Neural crest cell (in vitro differentiated cells): ENCODE results near the gene DCAF11. TPM values are rescaled to one million over a fixed set of nuclear protein-coding genes. Genes with fewer than 3 reads are reported as not detected.

ENCODE experiments used
- DNase-seq: peaks from one replicate; pipeline ENCODE4 v3.0.0; 2021; ENCODE audit warnings: low read depth, mixed read lengths, low spot score
- H3K27ac Mint-ChIP-seq: one replicate; pipeline ENCODE4 v1.8.0; 2021; ENCODE audit warnings: mild to moderate bottlenecking, mixed read lengths; ENCODE audit not compliant: unreplicated experiment
- H3K27me3 Mint-ChIP-seq: 2 replicates; pipeline ENCODE4 v1.8.0; 2021; ENCODE audit warnings: low read depth, mild to moderate bottlenecking, mixed read lengths
- H3K36me3 Mint-ChIP-seq: 2 replicates; pipeline ENCODE4 v1.8.0; 2021; ENCODE audit warnings: low read depth, mild to moderate bottlenecking, mixed read lengths
- H3K4me1 Mint-ChIP-seq: 2 replicates; pipeline ENCODE4 v1.8.0; 2021; ENCODE audit warnings: mixed read lengths
- H3K4me3 Mint-ChIP-seq: one replicate; pipeline ENCODE4 v1.8.0; 2021; ENCODE audit warnings: mild to moderate bottlenecking, mixed read lengths
- H3K9me3 Mint-ChIP-seq: 2 replicates; pipeline ENCODE4 v1.8.0; 2021; ENCODE audit warnings: mixed read lengths
- microRNA-seq: library from miRNA; unstranded; fragments of <30 nt; microRNA quantifications from one replicate; pipeline ENCODE4, GENCODE V29; 2020
- total RNA-seq: library from RNA; stranded (reverse); gene quantifications from 2 replicates; pipeline ENCODE4 v1.2.1, GENCODE V29; 2021
- TF ChIP-seq, protein P1 (sequence below): fragments of 200-600 bp; sonication (generic); conservative IDR thresholded peaks from 2 replicates; pipeline ENCODE4 v1.5.0; 2021; ENCODE audit warnings: antibody characterized with exemption, mild to moderate bottlenecking

Gene DCAF11
- total RNA-seq, 1 donor from 2014 or later = 53.9 TPM

DNA sequence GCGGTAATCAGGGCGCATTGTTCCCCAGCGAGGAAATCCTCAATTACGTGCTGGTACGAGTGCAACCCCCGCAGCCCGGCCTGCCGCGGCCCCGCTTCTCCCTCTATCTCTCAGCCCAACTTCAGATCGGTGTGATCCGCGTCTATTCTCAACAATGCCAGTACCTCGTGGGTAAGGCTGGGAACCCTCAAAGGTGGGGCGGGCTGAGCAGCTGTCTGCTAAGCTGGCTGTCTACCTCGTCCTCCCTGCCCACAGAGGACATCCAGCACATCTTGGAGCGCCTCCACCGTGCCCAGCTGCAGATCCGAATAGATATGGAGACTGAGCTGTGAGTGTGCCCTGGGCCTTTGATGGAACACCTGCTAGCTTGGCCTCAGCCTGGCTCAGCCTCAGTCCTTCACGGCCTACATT is 58.3 kb downstream of the DCAF11 start:
- Mint-ChIP-seq H3K36me3 (peaks cover 7% of the 10 kb centered on the region), H3K9me3 (no peaks in the 10 kb centered on the region), H3K4me3 (peak overlapping the region; percentile 92), H3K27ac (peak overlapping the region; percentile 65), H3K4me1 (peaks cover 25% of the 10 kb centered on the region), H3K27me3 (no peaks in the 10 kb centered on the region)
- TF ChIP-seq, protein P1, sequence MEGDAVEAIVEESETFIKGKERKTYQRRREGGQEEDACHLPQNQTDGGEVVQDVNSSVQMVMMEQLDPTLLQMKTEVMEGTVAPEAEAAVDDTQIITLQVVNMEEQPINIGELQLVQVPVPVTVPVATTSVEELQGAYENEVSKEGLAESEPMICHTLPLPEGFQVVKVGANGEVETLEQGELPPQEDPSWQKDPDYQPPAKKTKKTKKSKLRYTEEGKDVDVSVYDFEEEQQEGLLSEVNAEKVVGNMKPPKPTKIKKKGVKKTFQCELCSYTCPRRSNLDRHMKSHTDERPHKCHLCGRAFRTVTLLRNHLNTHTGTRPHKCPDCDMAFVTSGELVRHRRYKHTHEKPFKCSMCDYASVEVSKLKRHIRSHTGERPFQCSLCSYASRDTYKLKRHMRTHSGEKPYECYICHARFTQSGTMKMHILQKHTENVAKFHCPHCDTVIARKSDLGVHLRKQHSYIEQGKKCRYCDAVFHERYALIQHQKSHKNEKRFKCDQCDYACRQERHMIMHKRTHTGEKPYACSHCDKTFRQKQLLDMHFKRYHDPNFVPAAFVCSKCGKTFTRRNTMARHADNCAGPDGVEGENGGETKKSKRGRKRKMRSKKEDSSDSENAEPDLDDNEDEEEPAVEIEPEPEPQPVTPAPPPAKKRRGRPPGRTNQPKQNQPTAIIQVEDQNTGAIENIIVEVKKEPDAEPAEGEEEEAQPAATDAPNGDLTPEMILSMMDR = no peak
- no peak for DNase-seq

Small RNAs within 50 kb of the gene (microRNA-seq; reads per million reads assigned to microRNA genes)
- not detected for gene MIR7703

Other genes starting within 250 kb of the DCAF11 start
- 17.4 and 19.7 TPM in 2 replicates for gene DHRS4, start 161.0 kb upstream of the DCAF11 start, total RNA-seq
- 15.1 and 17.1 TPM in 2 replicates for gene DHRS4L2, start 125.8 kb upstream of the DCAF11 start, total RNA-seq
- 9.3 and 9.4 TPM in 2 replicates for gene CARMIL3, start 62.8 kb upstream of the DCAF11 start, total RNA-seq
- not detected in 2 replicates for gene CPNE6, start 43.2 kb upstream of the DCAF11 start, total RNA-seq
- gene PCK2, start 20.5 kb upstream of the DCAF11 start, total RNA-seq = 26.1 and 26.7 TPM in 2 replicates
- 1.2 and 2.3 TPM in 2 replicates for gene NRL, start 172 bp downstream of the DCAF11 start, total RNA-seq
- 0.42 and 0.66 TPM in 2 replicates for gene FITM1, start 15.9 kb downstream of the DCAF11 start, total RNA-seq
- gene PSME1, start 21.4 kb downstream of the DCAF11 start, total RNA-seq = 81.4 and 88.5 TPM in 2 replicates
- 28.3 and 30.3 TPM in 2 replicates for gene EMC9, start 26.8 kb downstream of the DCAF11 start, total RNA-seq
- 125 and 131 TPM in 2 replicates for gene PSME2, start 31.8 kb downstream of the DCAF11 start, total RNA-seq
- 65.5 and 82.2 TPM in 2 replicates for gene RNF31, start 32.7 kb downstream of the DCAF11 start, total RNA-seq
- gene IRF9, start 46.5 kb downstream of the DCAF11 start, total RNA-seq = 22.9 and 23.0 TPM in 2 replicates
- 160 and 163 TPM in 2 replicates for gene REC8, start 57.3 kb downstream of the DCAF11 start, total RNA-seq
- gene IPO4, start 74.0 kb downstream of the DCAF11 start, total RNA-seq = 88.3 and 88.7 TPM in 2 replicates
- 45.6 and 47.4 TPM in 2 replicates for gene TM9SF1, start 80.7 kb downstream of the DCAF11 start, total RNA-seq
- gene TSSK4, start 90.9 kb downstream of the DCAF11 start, total RNA-seq = 0.47 and 0.48 TPM in 2 replicates
- 42.2 and 44.7 TPM in 2 replicates for gene CHMP4A, start 98.7 kb downstream of the DCAF11 start, total RNA-seq
- 19.0 and 25.9 TPM in 2 replicates for gene MDP1, start 101.3 kb downstream of the DCAF11 start, total RNA-seq
- gene NEDD8, start 117.6 kb downstream of the DCAF11 start, total RNA-seq = 191 and 208 TPM in 2 replicates
- 64.0 and 66.2 TPM in 2 replicates for gene GMPR2, start 118.2 kb downstream of the DCAF11 start, total RNA-seq
- 63.4 and 66.7 TPM in 2 replicates for gene TINF2, start 127.8 kb downstream of the DCAF11 start, total RNA-seq
- gene TGM1, start 148.4 kb downstream of the DCAF11 start, total RNA-seq = 4.5 and 6.4 TPM in 2 replicates
- gene RABGGTA, start 156.8 kb downstream of the DCAF11 start, total RNA-seq = 22.8 and 25.4 TPM in 2 replicates
- gene DHRS1, start 185.0 kb downstream of the DCAF11 start, total RNA-seq = 17.2 and 19.1 TPM in 2 replicates
- gene NOP9, start 185.1 kb downstream of the DCAF11 start, total RNA-seq = 34.5 and 34.8 TPM in 2 replicates
- gene CIDEB, start 193.2 kb downstream of the DCAF11 start, total RNA-seq = not detected in 2 replicates
- gene LTB4R2, start 195.4 kb downstream of the DCAF11 start, total RNA-seq = 7.9 and 9.4 TPM in 2 replicates
- gene LTB4R, start 196.7 kb downstream of the DCAF11 start, total RNA-seq = 4.7 and 5.3 TPM in 2 replicates
- gene ADCY4, start 220.3 kb downstream of the DCAF11 start, total RNA-seq = 0.49 TPM in 1 of 2 replicates, not detected in the other
- not detected in 2 replicates for gene RIPK3, start 225.2 kb downstream of the DCAF11 start, total RNA-seq